Measurements from ENCODE around the gene EIF3M.

DNA sequence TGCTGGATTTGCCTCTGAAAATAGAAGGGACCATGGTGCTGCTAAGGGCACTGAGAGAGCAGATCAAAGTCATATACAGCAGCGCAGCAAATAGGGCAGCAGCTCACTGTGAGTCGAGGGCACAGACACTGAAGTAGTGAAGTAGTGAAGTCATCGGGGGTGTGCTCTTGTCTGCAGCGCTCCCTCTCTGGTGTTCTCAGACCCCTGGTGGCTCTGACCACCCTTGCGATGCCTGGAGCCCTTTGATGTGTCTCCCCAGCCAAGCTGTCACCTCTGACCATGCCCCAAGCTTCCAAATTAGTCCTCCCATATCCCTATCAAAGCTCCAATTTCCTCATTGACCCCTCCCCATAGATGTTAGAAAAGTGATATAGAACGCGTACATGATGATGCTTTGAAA lies 27.7 kb upstream of the EIF3M start:
- no peak for TF ChIP-seq POLR2AphosphoS5 (IDR thresholded peaks at IDR 0.05)
- no peak for TF ChIP-seq EP300 (IDR thresholded peaks at IDR 0.05)
